ENCODE data around the gene PPP2R2C.

PPP2R2C gene

GRCh38 chr4:6472387-6473263 is at the start of gene PPP2R2C:
TSS of gene PPP2R2C (minus strand) at chr4:6472614. CDS start at chr4:6472229, 385 bp downstream.
- DNase-seq (ENCODE audit: low spot score): no peak

DNA sequence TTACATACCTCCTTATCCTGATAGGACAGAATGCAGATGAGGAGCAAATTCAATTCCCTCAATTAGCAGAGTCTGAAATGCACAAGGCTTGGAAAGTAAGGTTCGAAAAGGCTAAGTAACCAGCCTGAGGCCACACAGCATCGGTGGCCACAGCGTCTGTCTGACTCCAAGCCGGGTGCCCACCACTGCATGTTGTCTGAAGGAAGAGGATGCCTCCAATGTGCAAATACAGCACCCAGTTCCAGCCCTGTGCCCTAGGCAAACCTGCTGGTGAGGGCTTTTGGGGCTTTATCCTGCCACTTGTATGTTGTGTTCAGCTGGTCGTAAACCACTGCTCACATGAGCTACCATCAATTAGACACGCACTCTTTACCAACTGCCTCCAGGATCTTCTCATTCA is 48.6 kb upstream of the PPP2R2C start:
- no peak for DNase-seq (ENCODE audit: low spot score)

GRCh38 chr4:6520051-6520636 is 47.7 kb upstream of the PPP2R2C start:
- DNase-seq (ENCODE audit: low spot score): no peak

- no peak for DNase-seq (ENCODE audit: low spot score)
Measured at GRCh38 chr4:6517171-6517570, 44.8 kb upstream of the PPP2R2C start.

GRCh38 chr4:6516762-6517161 is 44.3 kb upstream of the PPP2R2C start:
- DNase-seq (ENCODE audit: low spot score): no peak

DNA sequence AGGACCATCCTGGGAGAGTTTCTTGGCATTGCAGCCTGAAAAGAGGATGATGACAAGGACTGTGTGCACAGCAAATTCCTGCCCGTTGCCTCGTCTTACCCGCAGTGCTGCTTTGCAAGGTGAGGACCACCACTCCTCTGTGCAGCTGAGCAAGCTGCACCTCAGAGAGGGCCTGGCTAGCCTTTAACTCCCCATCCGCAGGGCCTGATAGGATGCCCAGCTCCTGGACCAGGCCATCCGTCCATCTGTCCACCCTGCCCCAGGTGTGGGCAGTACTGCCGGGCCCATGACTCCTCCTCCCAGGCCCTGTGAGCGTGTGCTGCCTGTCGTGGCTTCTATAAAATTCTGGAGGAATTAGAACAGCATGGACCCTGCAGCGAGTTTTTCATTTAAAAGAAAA is 43.9 kb upstream of the PPP2R2C start:
- no peak for DNase-seq (ENCODE audit: low spot score)

GRCh38 chr4:6513678-6514077 is 41.3 kb upstream of the PPP2R2C start:
- no peak for DNase-seq (ENCODE audit: low spot score)

- DNase-seq (ENCODE audit: low spot score): no peak
Measured at GRCh38 chr4:6509587-6509986, 37.2 kb upstream of the PPP2R2C start.

DNA sequence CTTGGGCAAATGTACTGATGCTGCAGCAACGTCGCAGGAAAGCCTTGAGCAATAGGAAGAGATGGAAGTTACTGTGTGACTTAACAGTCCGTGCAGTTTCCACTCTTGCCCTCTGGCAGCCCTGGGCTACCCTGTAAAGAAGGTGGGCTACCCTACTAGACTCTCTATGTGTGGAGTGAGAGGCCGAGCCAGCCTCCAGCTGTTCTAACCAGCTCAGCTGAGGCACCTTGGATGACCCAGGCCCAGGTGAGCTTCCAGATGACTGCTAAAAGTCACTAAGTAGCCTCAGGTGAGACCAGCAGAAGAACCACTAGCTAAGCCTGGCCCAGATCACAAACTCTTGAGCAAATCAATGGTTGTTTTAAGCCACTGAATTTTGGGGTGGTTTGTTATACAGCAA is 34.9 kb upstream of the PPP2R2C start:
- no peak for DNase-seq (ENCODE audit: low spot score)

DNA sequence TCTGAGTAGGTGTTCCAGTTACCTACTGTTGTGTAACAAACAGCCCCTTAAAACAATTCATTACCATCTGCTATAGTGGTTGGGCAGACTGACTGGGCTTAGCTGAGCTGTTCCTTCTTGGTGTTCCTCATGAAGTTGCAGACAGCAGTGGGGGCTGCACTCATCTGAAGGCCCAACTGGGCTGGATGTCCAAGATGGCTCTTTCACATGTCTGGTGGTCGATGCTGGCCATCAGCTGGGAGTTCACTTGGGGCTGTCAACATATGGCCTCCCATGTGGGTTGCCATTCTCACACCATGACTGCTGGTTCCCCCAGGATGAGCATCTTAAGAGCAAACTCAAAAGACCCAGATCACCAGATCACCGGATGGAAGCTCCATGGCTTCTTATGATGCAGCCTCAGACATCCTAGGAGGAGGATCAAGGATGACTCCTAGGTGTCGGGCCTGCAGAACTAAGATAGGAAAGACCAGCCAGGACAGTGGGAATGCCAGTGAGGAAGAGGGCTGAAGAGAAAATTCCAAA is 34.3 kb upstream of the PPP2R2C start:
- DNase-seq (ENCODE audit: low spot score): no peak

DNA sequence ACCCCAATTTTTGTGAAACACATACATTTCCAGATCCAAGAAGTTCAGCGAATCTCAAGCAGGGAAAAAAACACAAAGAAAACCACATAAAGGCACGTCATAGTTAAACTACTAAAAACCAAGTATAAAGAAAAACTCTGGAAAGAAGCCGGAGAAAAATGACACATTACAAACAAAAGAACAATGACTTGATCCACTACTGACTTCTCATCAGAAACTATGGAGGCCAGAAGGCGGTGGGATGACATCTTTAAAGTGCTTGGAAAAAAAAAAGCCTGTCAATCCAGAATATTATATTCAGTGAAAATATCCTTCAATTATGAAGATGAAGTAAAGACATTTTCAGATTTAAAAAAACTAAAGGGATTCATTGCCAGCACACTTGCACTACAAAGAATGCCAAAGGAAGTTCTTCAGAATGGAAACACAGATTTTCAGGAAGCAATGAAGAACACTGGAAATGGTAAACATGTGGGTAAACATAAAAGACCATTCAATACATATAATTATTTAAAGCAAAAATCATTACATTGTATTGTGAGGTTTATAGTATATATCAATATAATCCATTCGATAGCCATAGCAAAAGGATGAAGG is 32.6 kb upstream of the PPP2R2C start:
- DNase-seq (ENCODE audit: low spot score): no peak

GRCh38 chr4:6502747-6503465 is 30.5 kb upstream of the PPP2R2C start:
- DNase-seq (ENCODE audit: low spot score): no peak

DNA sequence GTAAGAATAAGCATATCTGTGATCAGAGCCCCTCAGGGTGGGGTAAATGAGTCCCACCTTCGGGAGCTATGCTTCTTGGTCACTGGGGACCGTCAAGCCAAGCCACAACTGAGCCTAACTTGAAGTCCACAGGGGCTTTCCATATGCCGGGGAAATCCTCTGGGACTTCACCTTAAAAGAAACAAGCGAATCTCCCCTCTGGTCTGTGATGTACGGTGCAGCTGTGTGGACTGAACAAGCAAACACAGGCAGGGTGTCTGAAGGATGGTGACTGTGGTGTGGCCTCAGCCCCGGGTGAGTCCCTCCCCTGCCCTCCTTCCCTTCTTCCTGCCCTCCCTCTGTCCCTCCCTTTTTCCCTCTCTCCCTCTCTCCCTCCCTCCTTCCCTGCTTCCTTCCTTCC is 29.7 kb upstream of the PPP2R2C start:
- DNase-seq (ENCODE audit: low spot score): no peak

- no peak for DNase-seq (ENCODE audit: low spot score)
Measured at GRCh38 chr4:6501171-6501570, 28.8 kb upstream of the PPP2R2C start.

GRCh38 chr4:6500481-6501140 is 28.2 kb upstream of the PPP2R2C start:
- DNase-seq (ENCODE audit: low spot score): no peak

- no peak for DNase-seq (ENCODE audit: low spot score)
Measured at GRCh38 chr4:6499238-6499600, 26.8 kb upstream of the PPP2R2C start.

DNA sequence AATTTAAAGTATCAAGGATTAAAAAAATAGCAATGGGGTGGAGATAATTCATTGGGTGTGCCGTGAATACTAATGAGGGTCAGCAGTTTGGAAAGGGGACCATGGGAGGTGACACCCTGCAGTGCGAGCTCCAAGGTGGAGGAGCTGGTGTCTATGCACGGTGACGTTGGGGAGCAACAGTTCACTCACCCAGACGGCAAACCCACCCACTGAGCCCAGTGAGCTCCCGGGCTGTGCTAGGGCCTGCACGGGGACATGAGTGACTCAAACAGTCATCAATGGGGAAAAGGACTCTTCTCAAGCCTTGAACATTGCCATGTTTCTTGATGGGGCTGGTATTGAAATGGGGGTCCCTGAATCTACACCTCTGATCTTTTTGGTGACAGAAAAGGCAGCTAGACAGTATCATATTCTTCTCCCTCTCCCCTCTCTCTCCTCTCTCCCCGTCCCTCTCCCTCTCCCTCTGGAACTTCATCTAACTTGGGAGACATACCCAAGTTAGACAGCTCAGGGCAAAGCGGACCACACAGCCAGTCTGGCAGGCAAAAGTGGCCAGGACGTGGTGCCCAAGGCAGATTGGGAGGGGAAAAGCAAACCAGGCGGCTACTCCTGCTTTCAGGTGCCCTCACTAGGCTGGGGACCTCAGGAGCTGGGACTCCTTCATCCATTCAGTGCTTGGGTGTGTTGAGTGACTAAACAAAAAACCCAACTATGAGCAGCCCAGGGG is 26.3 kb upstream of the PPP2R2C start:
- DNase-seq (ENCODE audit: low spot score): no peak

DNA sequence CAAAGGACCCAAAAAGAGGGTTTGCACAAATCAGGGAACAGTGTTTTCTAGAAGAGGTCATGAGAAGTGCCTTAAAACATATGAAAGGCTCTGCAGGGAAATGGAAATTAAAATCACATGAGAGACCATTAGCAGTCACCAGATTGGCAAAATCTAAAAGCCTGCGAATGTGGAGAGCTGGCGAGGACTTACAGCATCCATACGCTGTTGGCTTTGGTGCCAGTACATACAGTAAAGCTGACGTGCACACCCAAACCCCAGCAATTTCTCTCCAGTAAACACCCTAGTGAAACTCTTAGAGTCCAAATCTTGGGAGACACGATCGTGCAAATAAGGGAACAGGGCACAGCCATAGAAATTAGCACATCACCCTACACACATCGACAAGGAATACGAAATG is 25.4 kb upstream of the PPP2R2C start:
- no peak for DNase-seq (ENCODE audit: low spot score)

DNA sequence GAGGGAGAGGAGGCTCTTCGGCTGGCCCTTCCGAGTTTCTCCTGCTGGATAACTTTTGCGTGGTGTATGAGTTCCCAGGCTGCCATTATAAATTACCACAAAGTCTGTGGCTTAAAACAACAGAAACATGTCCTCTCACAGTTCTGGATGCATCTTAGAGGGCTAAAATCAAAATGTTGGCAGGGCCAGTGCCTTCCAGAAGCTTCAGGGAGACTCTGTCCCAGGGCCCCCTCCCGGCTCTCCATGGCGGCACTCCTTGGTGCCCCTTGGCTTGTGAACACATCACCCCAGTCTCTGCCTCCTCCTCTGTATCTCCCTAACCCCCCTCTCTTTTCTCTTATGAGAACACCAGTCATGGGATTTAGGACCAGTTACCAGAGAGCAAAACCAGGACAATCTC is 23.3 kb upstream of the PPP2R2C start:
- no peak for DNase-seq (ENCODE audit: low spot score)

- DNase-seq (ENCODE audit: low spot score): no peak
Measured at GRCh38 chr4:6495296-6495590, 22.8 kb upstream of the PPP2R2C start.

All from CD4-positive, alpha-beta T cell treated with Interleukin-2 at 100 ng/mL for 4 hours (primary cell).